ENCODE measurements around the gene CD300LF. TPM values are rescaled to one million over a fixed set of nuclear protein-coding genes. Genes with fewer than 3 reads are reported as not detected.

CD300LF gene
- total RNA-seq, 2 donors from 2014 or later: 0.59 to 1.2 TPM

DNA sequence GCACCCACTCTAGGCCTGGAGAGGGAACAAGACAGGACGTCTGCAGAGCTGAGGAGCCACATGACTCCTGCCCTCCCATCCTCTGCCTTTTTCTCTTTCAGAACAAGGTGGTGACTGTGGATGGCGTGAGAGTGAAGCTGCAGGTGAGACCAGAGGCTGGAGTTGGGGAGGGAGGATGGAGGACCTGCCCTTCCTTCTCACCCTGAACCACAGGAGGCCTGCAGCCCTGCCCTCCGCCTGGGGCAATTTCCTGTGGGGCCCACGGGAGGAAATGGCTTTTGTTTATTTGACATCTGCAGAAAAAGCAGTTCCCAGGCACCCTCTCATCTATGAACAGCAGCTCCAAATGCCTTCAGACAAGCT, 29.4 kb upstream of the CD300LF start:
- 23% methylated on average over 4 of the region's 4 CpGs for WGBS
- no peak for DNase-seq (ENCODE audit: low spot score)

DNA sequence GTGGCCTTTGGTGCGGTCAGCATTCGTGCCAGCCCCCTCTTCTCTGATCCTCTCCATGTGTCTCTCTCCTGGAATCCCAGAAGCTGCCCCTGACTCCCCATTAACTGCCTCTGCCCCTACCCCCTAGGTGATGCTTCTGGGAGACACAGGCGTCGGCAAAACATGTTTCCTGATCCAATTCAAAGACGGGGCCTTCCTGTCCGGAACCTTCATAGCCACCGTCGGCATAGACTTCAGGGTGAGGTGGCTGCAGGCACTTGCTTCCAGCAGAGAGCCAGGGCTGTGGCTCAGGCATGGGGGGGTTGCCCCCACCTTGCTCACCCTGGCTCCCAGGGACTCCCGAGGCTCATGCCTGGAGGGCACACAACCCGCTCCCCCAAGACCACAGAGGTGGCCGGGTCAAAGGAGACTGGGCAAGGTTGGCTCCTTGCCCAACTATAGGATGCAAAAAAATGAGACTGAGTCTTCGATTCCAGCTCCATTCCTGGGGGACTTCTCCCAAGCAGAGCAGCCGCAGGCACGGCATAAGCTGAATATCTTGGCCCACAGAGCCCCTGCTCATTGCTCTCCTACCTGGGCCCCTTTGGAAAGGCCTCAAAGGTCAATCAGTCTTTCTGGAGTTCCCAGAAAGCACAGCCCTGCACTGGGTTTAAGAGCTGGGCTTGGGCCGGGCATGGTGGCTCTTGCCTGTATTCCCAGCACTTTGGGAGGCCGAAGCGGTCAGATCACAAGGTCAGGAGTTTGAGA, 28.1 kb upstream of the CD300LF start:
- no peaks in the 10 kb centered on the region for H3K36me3 ChIP-seq
- DNase-seq (ENCODE audit: low spot score): no peak
- H3K4me1 ChIP-seq (replicated peaks): no peaks in the 10 kb centered on the region
- no peaks in the 10 kb centered on the region for H3K9me3 ChIP-seq
- H3K4me3 ChIP-seq: no peak overlapping the region
- peaks cover 8% of the 10 kb centered on the region for H3K27me3 ChIP-seq (replicated peaks; ENCODE audit: insufficient read depth)
- no peak overlapping the region for H3K27ac ChIP-seq
- intact Hi-C loops (cut with DNase I): no loop called here
- 89% methylated on average over 17 of the region's 17 CpGs for WGBS
- TF ChIP-seq, protein P1, sequence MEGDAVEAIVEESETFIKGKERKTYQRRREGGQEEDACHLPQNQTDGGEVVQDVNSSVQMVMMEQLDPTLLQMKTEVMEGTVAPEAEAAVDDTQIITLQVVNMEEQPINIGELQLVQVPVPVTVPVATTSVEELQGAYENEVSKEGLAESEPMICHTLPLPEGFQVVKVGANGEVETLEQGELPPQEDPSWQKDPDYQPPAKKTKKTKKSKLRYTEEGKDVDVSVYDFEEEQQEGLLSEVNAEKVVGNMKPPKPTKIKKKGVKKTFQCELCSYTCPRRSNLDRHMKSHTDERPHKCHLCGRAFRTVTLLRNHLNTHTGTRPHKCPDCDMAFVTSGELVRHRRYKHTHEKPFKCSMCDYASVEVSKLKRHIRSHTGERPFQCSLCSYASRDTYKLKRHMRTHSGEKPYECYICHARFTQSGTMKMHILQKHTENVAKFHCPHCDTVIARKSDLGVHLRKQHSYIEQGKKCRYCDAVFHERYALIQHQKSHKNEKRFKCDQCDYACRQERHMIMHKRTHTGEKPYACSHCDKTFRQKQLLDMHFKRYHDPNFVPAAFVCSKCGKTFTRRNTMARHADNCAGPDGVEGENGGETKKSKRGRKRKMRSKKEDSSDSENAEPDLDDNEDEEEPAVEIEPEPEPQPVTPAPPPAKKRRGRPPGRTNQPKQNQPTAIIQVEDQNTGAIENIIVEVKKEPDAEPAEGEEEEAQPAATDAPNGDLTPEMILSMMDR (IDR thresholded peaks at IDR 0.05): no peak
- TF ChIP-seq POLR2A (IDR thresholded peaks at IDR 0.05) (no peak), POLR2AphosphoS5 (IDR thresholded peaks at IDR 0.05) (no peak)

More for the DNA sequence above, 29.4 kb upstream of the CD300LF start:
- no peak overlapping the region for H3K4me3 ChIP-seq
- TF ChIP-seq POLR2AphosphoS5 (IDR thresholded peaks at IDR 0.05) (no peak), POLR2A (IDR thresholded peaks at IDR 0.05) (no peak)
- TF ChIP-seq, protein P1 (IDR thresholded peaks at IDR 0.05): no peak
- H3K36me3 ChIP-seq: no peaks in the 10 kb centered on the region
- no peak overlapping the region for H3K27ac ChIP-seq
- no peaks in the 10 kb centered on the region for H3K4me1 ChIP-seq (replicated peaks)
- no peaks in the 10 kb centered on the region for H3K9me3 ChIP-seq
- H3K27me3 ChIP-seq (replicated peaks; ENCODE audit: insufficient read depth): peaks cover 8% of the 10 kb centered on the region
- intact Hi-C loops (cut with DNase I): no loop called here

DNA sequence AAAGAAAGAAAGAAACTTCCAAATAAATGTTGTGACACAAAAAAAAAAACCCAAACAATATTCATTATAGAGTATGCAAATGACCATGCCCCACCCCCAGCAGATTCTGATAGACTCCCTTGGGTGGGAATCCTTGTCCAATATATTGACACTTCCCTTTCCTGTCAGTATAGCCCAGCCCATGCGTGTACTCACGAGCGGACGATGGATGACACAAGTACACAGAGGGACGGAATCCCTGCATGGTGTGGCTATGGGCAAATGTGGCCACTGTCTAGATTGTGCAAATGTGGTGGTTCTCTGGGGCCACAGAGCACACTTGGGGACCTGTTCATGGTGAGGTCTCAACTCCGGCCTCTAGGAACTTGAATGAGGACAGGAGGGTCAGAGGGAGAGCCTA, 27.4 kb upstream of the CD300LF start:
- H3K27ac ChIP-seq: no peak overlapping the region
- intact Hi-C loops (cut with DNase I): no loop called here

DNA sequence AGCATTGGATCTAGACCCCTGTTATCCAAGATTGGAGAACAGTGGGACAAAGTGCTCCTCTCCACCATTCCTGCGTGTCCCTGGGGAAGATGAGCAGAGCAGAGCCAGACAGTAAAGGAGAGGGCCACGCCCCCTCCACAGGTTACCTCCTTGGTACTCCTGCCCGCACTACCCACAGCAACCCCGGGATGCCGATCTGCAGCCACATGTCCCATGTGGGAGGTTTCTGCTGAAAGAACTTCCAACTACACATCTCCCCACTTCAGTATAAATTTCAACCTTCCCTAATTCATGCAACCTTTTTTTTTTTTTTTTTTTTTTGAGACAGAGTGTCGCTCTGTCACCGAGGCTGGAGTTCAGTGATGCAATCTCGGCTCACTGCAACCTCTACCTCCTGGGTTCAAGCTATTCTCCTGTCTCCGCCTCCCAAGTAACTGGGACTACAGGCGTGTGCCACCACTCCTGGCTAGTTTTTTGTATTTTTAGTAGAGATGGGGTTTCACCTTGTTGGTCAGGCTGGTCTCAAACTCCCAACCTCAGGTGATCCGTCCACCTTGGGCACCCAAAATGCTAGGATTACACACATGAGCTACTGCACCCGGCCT, 26.6 kb upstream of the CD300LF start:
- DNase-seq (ENCODE audit: low spot score): no peak
- no peaks in the 10 kb centered on the region for H3K4me1 ChIP-seq (replicated peaks)
- TF ChIP-seq, protein P1 (IDR thresholded peaks at IDR 0.05): no peak
- TF ChIP-seq POLR2A (IDR thresholded peaks at IDR 0.05) (no peak), POLR2AphosphoS5 (IDR thresholded peaks at IDR 0.05) (no peak)
- H3K36me3 ChIP-seq: no peaks in the 10 kb centered on the region
- H3K27ac ChIP-seq: no peak overlapping the region
- no peaks in the 10 kb centered on the region for H3K9me3 ChIP-seq
- intact Hi-C loops (cut with DNase I): no loop called here
- WGBS: 79% methylated on average over 12 of the region's 12 CpGs
- H3K27me3 ChIP-seq (replicated peaks; ENCODE audit: insufficient read depth): peaks cover 8% of the 10 kb centered on the region
- no peak overlapping the region for H3K4me3 ChIP-seq

More for the DNA sequence above, 27.4 kb upstream of the CD300LF start:
- TF ChIP-seq, protein P1 (IDR thresholded peaks at IDR 0.05): no peak
- TF ChIP-seq POLR2A (IDR thresholded peaks at IDR 0.05) (no peak), POLR2AphosphoS5 (IDR thresholded peaks at IDR 0.05) (no peak)
- WGBS: 81% methylated on average over 6 of the region's 6 CpGs
- Histone ChIP-seq H3K27me3 (replicated peaks; ENCODE audit: insufficient read depth) (peaks cover 8% of the 10 kb centered on the region), H3K9me3 (no peaks in the 10 kb centered on the region), H3K4me3 (no peak overlapping the region), H3K36me3 (no peaks in the 10 kb centered on the region), H3K4me1 (replicated peaks) (no peaks in the 10 kb centered on the region)
- no peak for DNase-seq (ENCODE audit: low spot score)

Measured in prostate gland (tissue), 2 donors.